WTC11 (cell line): ENCODE data around the gene FGFRL1.

Experiments used
- NR1H2 ChIP-seq: sonication (generic); formaldehyde crosslinking; IDR thresholded peaks from 2 replicates; pipeline ENCODE4 v1.9.0; 2021; ENCODE audit warnings: mild to moderate bottlenecking, moderate library complexity, missing genetic modification reagents
- ZNF138 ChIP-seq: sonication (generic); formaldehyde crosslinking; conservative IDR thresholded peaks from 2 replicates; pipeline ENCODE4 v1.8.1; 2022; ENCODE audit warnings: mild to moderate bottlenecking, moderate library complexity, missing genetic modification reagents
- TF ChIP-seq, protein P1 (sequence below): fragments of 200-600 bp; IDR thresholded peaks from 2 replicates; pipeline ENCODE4 v1.8.0; 2022; ENCODE audit warnings: antibody characterized with exemption
- TF ChIP-seq, protein P2 (sequence below): sonication (generic); formaldehyde crosslinking; IDR thresholded peaks from 2 replicates; pipeline ENCODE4 v1.8.1; 2023; ENCODE audit warnings: mild to moderate bottlenecking, missing genetic modification reagents
- TF ChIP-seq, protein P3 (sequence below): fragments of 250-450 bp; sonication (Bioruptor Pico); IDR thresholded peaks from 2 replicates; pipeline ENCODE4 v1.9.0; 2021; ENCODE audit warnings: moderate library complexity, mild to moderate bottlenecking, inconsistent platforms, borderline replicate concordance
- TF ChIP-seq, protein P4 (sequence below): sonication (generic); formaldehyde crosslinking; IDR thresholded peaks from 2 replicates; pipeline ENCODE4 v1.8.0; 2022; ENCODE audit warnings: mild to moderate bottlenecking, missing genetic modification reagents
- TF ChIP-seq, protein P5 (sequence below): sonication (generic); formaldehyde crosslinking; IDR thresholded peaks from 2 replicates; pipeline ENCODE4 v1.8.1; 2023; ENCODE audit warnings: mild to moderate bottlenecking, missing genetic modification reagents, moderate library complexity
- TF ChIP-seq, protein P6 (sequence below): sonication (generic); formaldehyde crosslinking; IDR thresholded peaks from 2 replicates; pipeline ENCODE4 v1.8.1; 2023; ENCODE audit warnings: mild to moderate bottlenecking, missing genetic modification reagents, borderline replicate concordance

DNA sequence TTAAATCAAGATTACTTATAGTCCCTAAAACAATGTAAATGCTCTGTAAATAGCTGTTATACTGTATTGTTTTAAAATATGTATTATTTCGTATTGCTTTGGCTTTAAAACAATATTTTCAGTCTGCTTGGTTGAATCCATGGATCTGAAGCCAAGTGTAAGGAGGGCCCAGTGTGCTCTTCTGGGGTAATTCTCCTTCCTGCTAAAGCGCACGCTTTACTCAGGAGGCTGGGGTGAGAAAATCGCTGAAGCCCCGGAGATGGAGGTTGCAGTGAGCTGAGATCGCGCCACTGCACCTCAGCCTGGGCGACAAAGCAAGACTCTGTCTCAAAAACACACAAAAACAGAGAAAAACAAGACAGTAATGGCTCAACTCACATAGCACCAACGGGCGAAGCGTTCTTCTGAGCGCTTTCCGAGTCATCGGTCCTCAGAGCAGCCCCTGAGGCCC is 25.0 kb upstream of the FGFRL1 start:
- TF ChIP-seq, protein P1, sequence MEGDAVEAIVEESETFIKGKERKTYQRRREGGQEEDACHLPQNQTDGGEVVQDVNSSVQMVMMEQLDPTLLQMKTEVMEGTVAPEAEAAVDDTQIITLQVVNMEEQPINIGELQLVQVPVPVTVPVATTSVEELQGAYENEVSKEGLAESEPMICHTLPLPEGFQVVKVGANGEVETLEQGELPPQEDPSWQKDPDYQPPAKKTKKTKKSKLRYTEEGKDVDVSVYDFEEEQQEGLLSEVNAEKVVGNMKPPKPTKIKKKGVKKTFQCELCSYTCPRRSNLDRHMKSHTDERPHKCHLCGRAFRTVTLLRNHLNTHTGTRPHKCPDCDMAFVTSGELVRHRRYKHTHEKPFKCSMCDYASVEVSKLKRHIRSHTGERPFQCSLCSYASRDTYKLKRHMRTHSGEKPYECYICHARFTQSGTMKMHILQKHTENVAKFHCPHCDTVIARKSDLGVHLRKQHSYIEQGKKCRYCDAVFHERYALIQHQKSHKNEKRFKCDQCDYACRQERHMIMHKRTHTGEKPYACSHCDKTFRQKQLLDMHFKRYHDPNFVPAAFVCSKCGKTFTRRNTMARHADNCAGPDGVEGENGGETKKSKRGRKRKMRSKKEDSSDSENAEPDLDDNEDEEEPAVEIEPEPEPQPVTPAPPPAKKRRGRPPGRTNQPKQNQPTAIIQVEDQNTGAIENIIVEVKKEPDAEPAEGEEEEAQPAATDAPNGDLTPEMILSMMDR, result no peak
- TF ChIP-seq NR1H2 (CRISPR knock-in tag), result no peak
- no peak for TF ChIP-seq ZNF138
- TF ChIP-seq, protein P2, sequence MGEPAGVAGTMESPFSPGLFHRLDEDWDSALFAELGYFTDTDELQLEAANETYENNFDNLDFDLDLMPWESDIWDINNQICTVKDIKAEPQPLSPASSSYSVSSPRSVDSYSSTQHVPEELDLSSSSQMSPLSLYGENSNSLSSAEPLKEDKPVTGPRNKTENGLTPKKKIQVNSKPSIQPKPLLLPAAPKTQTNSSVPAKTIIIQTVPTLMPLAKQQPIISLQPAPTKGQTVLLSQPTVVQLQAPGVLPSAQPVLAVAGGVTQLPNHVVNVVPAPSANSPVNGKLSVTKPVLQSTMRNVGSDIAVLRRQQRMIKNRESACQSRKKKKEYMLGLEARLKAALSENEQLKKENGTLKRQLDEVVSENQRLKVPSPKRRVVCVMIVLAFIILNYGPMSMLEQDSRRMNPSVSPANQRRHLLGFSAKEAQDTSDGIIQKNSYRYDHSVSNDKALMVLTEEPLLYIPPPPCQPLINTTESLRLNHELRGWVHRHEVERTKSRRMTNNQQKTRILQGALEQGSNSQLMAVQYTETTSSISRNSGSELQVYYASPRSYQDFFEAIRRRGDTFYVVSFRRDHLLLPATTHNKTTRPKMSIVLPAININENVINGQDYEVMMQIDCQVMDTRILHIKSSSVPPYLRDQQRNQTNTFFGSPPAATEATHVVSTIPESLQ (CRISPR knock-in tag), result no peak
- TF ChIP-seq, protein P3, sequence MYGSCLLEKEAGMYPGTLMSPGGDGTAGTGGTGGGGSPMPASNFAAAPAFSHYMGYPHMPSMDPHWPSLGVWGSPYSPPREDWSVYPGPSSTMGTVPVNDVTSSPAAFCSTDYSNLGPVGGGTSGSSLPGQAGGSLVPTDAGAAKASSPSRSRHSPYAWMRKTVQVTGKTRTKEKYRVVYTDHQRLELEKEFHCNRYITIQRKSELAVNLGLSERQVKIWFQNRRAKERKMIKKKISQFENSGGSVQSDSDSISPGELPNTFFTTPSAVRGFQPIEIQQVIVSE (CRISPR knock-in tag), result no peak
- TF ChIP-seq, protein P4, sequence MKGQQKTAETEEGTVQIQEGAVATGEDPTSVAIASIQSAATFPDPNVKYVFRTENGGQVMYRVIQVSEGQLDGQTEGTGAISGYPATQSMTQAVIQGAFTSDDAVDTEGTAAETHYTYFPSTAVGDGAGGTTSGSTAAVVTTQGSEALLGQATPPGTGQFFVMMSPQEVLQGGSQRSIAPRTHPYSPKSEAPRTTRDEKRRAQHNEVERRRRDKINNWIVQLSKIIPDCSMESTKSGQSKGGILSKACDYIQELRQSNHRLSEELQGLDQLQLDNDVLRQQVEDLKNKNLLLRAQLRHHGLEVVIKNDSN (CRISPR knock-in tag), result no peak
- TF ChIP-seq, protein P5, sequence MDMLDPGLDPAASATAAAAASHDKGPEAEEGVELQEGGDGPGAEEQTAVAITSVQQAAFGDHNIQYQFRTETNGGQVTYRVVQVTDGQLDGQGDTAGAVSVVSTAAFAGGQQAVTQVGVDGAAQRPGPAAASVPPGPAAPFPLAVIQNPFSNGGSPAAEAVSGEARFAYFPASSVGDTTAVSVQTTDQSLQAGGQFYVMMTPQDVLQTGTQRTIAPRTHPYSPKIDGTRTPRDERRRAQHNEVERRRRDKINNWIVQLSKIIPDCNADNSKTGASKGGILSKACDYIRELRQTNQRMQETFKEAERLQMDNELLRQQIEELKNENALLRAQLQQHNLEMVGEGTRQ (CRISPR knock-in tag), result no peak
- TF ChIP-seq, protein P6, sequence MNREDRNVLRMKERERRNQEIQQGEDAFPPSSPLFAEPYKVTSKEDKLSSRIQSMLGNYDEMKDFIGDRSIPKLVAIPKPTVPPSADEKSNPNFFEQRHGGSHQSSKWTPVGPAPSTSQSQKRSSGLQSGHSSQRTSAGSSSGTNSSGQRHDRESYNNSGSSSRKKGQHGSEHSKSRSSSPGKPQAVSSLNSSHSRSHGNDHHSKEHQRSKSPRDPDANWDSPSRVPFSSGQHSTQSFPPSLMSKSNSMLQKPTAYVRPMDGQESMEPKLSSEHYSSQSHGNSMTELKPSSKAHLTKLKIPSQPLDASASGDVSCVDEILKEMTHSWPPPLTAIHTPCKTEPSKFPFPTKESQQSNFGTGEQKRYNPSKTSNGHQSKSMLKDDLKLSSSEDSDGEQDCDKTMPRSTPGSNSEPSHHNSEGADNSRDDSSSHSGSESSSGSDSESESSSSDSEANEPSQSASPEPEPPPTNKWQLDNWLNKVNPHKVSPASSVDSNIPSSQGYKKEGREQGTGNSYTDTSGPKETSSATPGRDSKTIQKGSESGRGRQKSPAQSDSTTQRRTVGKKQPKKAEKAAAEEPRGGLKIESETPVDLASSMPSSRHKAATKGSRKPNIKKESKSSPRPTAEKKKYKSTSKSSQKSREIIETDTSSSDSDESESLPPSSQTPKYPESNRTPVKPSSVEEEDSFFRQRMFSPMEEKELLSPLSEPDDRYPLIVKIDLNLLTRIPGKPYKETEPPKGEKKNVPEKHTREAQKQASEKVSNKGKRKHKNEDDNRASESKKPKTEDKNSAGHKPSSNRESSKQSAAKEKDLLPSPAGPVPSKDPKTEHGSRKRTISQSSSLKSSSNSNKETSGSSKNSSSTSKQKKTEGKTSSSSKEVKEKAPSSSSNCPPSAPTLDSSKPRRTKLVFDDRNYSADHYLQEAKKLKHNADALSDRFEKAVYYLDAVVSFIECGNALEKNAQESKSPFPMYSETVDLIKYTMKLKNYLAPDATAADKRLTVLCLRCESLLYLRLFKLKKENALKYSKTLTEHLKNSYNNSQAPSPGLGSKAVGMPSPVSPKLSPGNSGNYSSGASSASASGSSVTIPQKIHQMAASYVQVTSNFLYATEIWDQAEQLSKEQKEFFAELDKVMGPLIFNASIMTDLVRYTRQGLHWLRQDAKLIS, result no peak
